ENCODE results near the gene ACAD9.

DNA sequence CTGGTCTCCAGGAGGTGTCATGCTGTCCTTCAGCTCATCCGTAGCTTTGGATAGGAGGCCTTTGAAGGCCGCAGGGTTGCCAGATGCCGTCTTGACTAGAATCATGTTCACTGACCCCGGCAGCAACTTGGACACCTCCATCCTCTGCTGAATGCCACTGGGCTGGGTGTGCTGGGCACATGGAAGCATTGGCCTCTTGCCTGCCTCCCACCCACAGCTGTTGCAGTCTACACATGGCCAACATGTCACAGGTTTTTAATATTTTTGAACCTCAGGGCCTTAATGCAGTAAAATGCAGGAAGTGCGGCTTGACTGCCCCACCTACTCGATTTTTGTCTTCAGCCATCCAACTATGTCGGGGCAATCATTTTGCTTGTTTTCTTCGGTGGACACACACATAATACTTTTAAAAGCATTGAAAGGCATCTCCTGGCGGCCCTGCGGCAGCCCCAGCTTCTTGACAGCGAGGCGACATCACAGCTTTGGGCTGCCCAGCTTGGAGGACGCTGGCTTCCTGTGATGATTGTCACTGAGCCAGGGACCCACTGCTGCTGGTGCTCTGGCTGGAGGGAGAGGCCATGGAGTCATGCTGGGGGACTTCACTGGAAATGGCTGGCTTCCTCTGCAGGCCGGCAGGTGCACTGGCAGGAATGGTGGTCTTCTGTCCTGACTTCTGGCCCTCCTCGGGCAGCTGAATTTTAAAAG lies 31.6 kb upstream of the ACAD9 start:
- no peak for TF ChIP-seq POLR2A (IDR thresholded peaks at IDR 0.05; ENCODE audit: low read depth)
- TF ChIP-seq, protein P1, sequence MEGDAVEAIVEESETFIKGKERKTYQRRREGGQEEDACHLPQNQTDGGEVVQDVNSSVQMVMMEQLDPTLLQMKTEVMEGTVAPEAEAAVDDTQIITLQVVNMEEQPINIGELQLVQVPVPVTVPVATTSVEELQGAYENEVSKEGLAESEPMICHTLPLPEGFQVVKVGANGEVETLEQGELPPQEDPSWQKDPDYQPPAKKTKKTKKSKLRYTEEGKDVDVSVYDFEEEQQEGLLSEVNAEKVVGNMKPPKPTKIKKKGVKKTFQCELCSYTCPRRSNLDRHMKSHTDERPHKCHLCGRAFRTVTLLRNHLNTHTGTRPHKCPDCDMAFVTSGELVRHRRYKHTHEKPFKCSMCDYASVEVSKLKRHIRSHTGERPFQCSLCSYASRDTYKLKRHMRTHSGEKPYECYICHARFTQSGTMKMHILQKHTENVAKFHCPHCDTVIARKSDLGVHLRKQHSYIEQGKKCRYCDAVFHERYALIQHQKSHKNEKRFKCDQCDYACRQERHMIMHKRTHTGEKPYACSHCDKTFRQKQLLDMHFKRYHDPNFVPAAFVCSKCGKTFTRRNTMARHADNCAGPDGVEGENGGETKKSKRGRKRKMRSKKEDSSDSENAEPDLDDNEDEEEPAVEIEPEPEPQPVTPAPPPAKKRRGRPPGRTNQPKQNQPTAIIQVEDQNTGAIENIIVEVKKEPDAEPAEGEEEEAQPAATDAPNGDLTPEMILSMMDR (IDR thresholded peaks at IDR 0.05) = no peak
- TF ChIP-seq POLR2AphosphoS5 (IDR thresholded peaks at IDR 0.05) = no peak
